ENCODE data around the gene PIP5K1C.

Gene PIP5K1C

GRCh38 chr19:3610745-3611717 lies 89.2 kb downstream of the PIP5K1C start:
- DNase-seq (ENCODE audit: low read depth in 2 of 2) = no peak

GRCh38 chr19:3609779-3610719 lies 90.2 kb downstream of the PIP5K1C start:
- no peak for DNase-seq (ENCODE audit: low read depth in 2 of 2)

- DNase-seq (ENCODE audit: low read depth in 2 of 2) = no peak
Measured at GRCh38 chr19:3608750-3609322, 91.4 kb downstream of the PIP5K1C start.

GRCh38 chr19:3608079-3608641 lies 92.1 kb downstream of the PIP5K1C start:
- DNase-seq (ENCODE audit: low read depth in 2 of 2) = no peak

GRCh38 chr19:3607303-3608078 lies 92.8 kb downstream of the PIP5K1C start:
- DNase-seq (ENCODE audit: low read depth in 2 of 2) = no peak

GRCh38 chr19:3606690-3607289 lies 93.5 kb downstream of the PIP5K1C start, which contains the start of gene TBXA2R:
TBXA2R (minus strand) TSS chr19:3606875; CDS start chr19:3600634, 6,241 bp downstream.
- peak; percentile 55 to 59 for DNase-seq (ENCODE audit: low read depth in 2 of 2)

GRCh38 chr19:3606174-3606689 lies 94.0 kb downstream of the PIP5K1C start:
- DNase-seq (ENCODE audit: low read depth in 2 of 2) = no peak

GRCh38 chr19:3605770-3606169 lies 94.5 kb downstream of the PIP5K1C start:
- DNase-seq (ENCODE audit: low read depth in 2 of 2) = no peak

GRCh38 chr19:3605361-3605760 lies 94.9 kb downstream of the PIP5K1C start:
- no peak for DNase-seq (ENCODE audit: low read depth in 2 of 2)

GRCh38 chr19:3604987-3605343 lies 95.3 kb downstream of the PIP5K1C start:
- DNase-seq (ENCODE audit: low read depth in 2 of 2) = no peak

GRCh38 chr19:3604227-3604986 lies 95.9 kb downstream of the PIP5K1C start:
- no peak for DNase-seq (ENCODE audit: low read depth in 2 of 2)

GRCh38 chr19:3603121-3603811 lies 97.0 kb downstream of the PIP5K1C start:
- no peak for DNase-seq (ENCODE audit: low read depth in 2 of 2)

GRCh38 chr19:3601021-3601420 lies 99.2 kb downstream of the PIP5K1C start:
- no peak for DNase-seq (ENCODE audit: low read depth in 2 of 2)

GRCh38 chr19:3599776-3600187 lies 100.5 kb downstream of the PIP5K1C start:
- DNase-seq (ENCODE audit: low read depth in 2 of 2) = no peak

- no peak for DNase-seq (ENCODE audit: low read depth in 2 of 2)
Measured at GRCh38 chr19:3595521-3596061, 104.7 kb downstream of the PIP5K1C start.

- DNase-seq (ENCODE audit: low read depth in 2 of 2) = no peak
Measured at GRCh38 chr19:3593156-3593555, 107.1 kb downstream of the PIP5K1C start.

GRCh38 chr19:3591876-3592613 lies 108.2 kb downstream of the PIP5K1C start:
- no peak for DNase-seq (ENCODE audit: low read depth in 2 of 2)

Measured in stimulated activated CD4-positive, alpha-beta T cell treated with anti-CD3 and anti-CD28 coated beads, Interleukin-4, amount 100 ng/mL, for 48 hours (primary cell).